ENCODE data around the gene B3GALNT2.

Gene B3GALNT2

GRCh38 chr1:235402457-235403200 lies 101.6 kb downstream of the B3GALNT2 start:
- H3K4me3 ChIP-seq (ENCODE audit: low read depth in 1 of 2, low read length in 2 of 2): no peak overlapping the region
- H3K9me3 ChIP-seq (ENCODE audit: low read length): no peaks in the 10 kb centered on the region
- H3K27me3 ChIP-seq (ENCODE audit: control insufficient read depth in 1 of 2, insufficient read depth in 2 of 2, low read length in 2 of 2): no peaks in the 10 kb centered on the region
- no peak overlapping the region for H3K27ac ChIP-seq (ENCODE audit: low read depth, low read length)
- H3K9ac ChIP-seq (ENCODE audit: low read length): no peak overlapping the region
- H3K36me3 ChIP-seq (ENCODE audit: insufficient read depth, low read length): no peaks in the 10 kb centered on the region
- no peaks in the 10 kb centered on the region for H3K4me1 ChIP-seq (ENCODE audit: insufficient read depth, low read length)

- Histone ChIP-seq H3K36me3 (ENCODE audit: insufficient read depth, low read length) (no peaks in the 10 kb centered on the region), H3K9ac (ENCODE audit: low read length) (no peak overlapping the region), H3K27me3 (ENCODE audit: control insufficient read depth in 1 of 2, insufficient read depth in 2 of 2, low read length in 2 of 2) (no peaks in the 10 kb centered on the region), H3K4me3 (ENCODE audit: low read depth in 1 of 2, low read length in 2 of 2) (no peak overlapping the region), H3K9me3 (ENCODE audit: low read length) (no peaks in the 10 kb centered on the region), H3K4me1 (ENCODE audit: insufficient read depth, low read length) (no peaks in the 10 kb centered on the region), H3K27ac (ENCODE audit: low read depth, low read length) (no peak overlapping the region)
Observed at GRCh38 chr1:235401251-235401650, 103.0 kb downstream of the B3GALNT2 start.

Measured in muscle layer of colon (tissue), 2 donors.